Measurements from ENCODE around the gene SNAP47.

The SNAP47 gene

DNA sequence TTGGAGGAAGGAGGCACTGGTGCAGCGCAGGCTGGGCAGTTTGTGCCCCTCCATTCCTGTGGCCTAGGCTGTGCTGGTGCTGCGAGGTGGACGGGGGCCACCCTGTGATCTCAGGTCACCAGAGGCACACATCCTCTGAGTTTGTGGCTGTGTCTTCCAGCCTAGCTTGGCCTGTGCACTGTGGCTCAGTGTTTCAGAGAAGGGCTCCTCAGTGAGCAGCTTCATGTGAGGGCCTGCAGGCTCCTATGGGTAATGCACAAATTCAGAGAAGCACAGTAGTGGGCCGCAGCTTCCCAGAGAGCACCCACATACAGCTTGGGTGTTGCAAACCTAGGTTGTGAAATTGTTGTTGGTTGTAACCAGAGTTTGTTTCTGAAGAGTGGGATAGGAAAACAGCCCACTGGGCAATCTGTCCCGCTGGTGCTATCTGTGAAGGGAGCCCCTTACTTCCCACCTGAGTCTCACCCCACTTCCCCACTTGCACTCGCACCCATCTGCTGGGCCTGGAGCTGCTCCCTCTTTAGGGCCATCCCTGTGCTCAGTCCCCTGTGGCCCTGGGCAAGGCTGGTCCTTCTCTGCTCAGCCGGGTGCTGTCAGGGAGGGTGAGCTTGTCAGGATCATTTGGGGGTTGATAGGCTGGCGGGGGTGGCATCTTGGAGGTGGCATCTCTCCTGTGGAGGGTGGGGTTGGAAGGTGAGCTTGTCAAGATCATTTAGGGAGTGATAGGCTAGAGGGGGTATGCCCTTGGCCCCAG lies 30.2 kb downstream of the SNAP47 start:
- H3K36me3 ChIP-seq (ENCODE audit: low read length): no peaks in the 10 kb centered on the region
- H3K9me2 ChIP-seq (replicated peaks; ENCODE audit: insufficient read depth, low read length): no peaks in the 10 kb centered on the region
- H4K20me1 ChIP-seq (ENCODE audit: low read depth, low read length): no peaks in the 10 kb centered on the region
- H3K79me2 ChIP-seq (ENCODE audit: insufficient read depth, low read length): 0 out of 2 replicates have a peak, but pooled peaks cover 7% of the 10 kb centered on the region
- H2AFZ ChIP-seq (ENCODE audit: low read depth, low read length, severe bottlenecking): no peak overlapping the region
- no peaks in the 10 kb centered on the region for H3K27me3 ChIP-seq (ENCODE audit: low read length)
- H3K9me3 ChIP-seq (ENCODE audit: insufficient read depth, low read length): no peaks in the 10 kb centered on the region
- TF ChIP-seq, protein P1, sequence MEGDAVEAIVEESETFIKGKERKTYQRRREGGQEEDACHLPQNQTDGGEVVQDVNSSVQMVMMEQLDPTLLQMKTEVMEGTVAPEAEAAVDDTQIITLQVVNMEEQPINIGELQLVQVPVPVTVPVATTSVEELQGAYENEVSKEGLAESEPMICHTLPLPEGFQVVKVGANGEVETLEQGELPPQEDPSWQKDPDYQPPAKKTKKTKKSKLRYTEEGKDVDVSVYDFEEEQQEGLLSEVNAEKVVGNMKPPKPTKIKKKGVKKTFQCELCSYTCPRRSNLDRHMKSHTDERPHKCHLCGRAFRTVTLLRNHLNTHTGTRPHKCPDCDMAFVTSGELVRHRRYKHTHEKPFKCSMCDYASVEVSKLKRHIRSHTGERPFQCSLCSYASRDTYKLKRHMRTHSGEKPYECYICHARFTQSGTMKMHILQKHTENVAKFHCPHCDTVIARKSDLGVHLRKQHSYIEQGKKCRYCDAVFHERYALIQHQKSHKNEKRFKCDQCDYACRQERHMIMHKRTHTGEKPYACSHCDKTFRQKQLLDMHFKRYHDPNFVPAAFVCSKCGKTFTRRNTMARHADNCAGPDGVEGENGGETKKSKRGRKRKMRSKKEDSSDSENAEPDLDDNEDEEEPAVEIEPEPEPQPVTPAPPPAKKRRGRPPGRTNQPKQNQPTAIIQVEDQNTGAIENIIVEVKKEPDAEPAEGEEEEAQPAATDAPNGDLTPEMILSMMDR (IDR thresholded peaks at IDR 0.05; ENCODE audit: insufficient read depth, low read length, poor library complexity, severe bottlenecking): no peak
- TF ChIP-seq EZH2phosphoT487 (conservative IDR thresholded peaks at IDR 0.05; ENCODE audit: low read length): no peak
- H3K4me2 ChIP-seq (ENCODE audit: low read depth, low read length, poor library complexity, severe bottlenecking): no peak overlapping the region
- no peak overlapping the region for H3K9ac ChIP-seq (ENCODE audit: low read length)
- H3F3A ChIP-seq (ENCODE audit: insufficient read depth): no peaks in the 10 kb centered on the region
- H3K4me3 ChIP-seq (ENCODE audit: insufficient read depth, low read length, poor library complexity, severe bottlenecking): no peak overlapping the region
- H3K27ac ChIP-seq (ENCODE audit: low read depth, low read length): no peak overlapping the region

DNA sequence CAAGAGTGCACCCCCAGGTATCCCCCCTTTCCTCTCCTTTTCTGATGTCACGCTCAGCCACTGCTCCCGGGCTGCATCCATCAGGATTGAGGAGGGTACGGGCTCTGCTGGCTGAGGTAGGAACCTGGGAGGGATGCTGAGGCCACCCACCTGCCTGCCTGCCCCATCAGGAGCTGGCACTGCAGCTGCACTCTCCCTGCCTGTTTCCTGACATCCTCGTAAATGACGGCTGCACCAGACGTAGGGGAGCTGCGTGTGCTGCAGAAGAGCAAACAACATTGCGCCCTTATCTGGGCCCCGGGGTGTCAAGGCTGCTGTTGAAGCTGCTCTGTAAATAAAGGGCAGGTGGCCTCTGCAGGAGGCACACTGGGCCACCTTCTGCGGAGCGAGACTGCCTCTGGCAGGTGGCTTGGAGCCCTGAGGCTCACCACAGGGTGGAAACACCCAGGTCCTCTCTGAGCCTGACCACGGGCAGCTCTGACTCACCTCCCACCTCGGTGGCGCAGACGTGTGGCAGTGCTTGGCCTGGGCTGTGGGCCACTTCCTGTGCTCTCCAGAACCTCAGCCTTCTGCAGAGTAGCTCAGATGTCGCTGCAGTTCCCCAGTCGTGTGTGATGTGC lies 30.9 kb downstream of the SNAP47 start:
- H3F3A ChIP-seq (ENCODE audit: insufficient read depth): no peaks in the 10 kb centered on the region
- no peak overlapping the region for H3K4me2 ChIP-seq (ENCODE audit: low read depth, low read length, poor library complexity, severe bottlenecking)
- TF ChIP-seq, protein P1 (IDR thresholded peaks at IDR 0.05; ENCODE audit: insufficient read depth, low read length, poor library complexity, severe bottlenecking): no peak
- TF ChIP-seq EZH2phosphoT487 (conservative IDR thresholded peaks at IDR 0.05; ENCODE audit: low read length): no peak
- H3K9me3 ChIP-seq (ENCODE audit: insufficient read depth, low read length): no peaks in the 10 kb centered on the region
- H3K9me2 ChIP-seq (replicated peaks; ENCODE audit: insufficient read depth, low read length): no peaks in the 10 kb centered on the region
- 0 out of 2 replicates have a peak, but pooled peaks cover 7% of the 10 kb centered on the region for H3K79me2 ChIP-seq (ENCODE audit: insufficient read depth, low read length)
- H3K9ac ChIP-seq (ENCODE audit: low read length): no peak overlapping the region
- H2AFZ ChIP-seq (ENCODE audit: low read depth, low read length, severe bottlenecking): no peak overlapping the region
- H4K20me1 ChIP-seq (ENCODE audit: low read depth, low read length): no peaks in the 10 kb centered on the region
- no peak overlapping the region for H3K27ac ChIP-seq (ENCODE audit: low read depth, low read length)
- no peaks in the 10 kb centered on the region for H3K27me3 ChIP-seq (ENCODE audit: low read length)
- no peak overlapping the region for H3K4me3 ChIP-seq (ENCODE audit: insufficient read depth, low read length, poor library complexity, severe bottlenecking)
- no peaks in the 10 kb centered on the region for H3K36me3 ChIP-seq (ENCODE audit: low read length)

DNA sequence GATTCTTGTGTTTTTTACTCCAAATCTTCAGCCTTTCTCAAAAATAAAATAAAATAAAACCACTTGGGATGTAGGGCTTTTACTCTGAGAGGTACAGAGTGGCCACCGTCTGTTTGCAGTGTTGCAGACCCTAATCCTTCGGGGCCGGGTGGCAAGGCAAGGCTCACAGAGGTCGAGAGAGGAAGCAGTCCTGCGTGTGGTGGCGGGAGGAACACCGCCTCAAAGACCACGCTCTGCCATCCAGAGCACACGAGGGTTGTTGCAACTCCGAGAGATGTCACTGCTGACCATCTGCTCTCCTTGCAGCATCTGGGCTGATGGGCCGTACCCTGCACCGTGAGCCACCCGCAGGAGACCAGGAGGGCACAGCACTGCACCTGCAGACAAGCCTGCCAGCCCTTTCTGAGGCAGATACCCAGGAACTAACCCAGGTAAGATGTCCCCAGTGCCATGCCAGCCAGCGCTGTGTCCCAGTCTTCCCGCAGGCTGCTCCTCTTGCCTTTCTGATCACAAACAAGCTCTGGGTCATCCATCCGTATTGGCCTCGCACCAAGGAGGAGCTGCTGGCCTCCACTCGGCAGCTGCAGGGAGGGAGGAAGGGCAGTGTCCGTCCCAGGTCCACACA lies 31.5 kb downstream of the SNAP47 start:
- H3K9ac ChIP-seq (ENCODE audit: low read length): no peak overlapping the region
- 0 out of 2 replicates have a peak, but pooled peaks cover 7% of the 10 kb centered on the region for H3K79me2 ChIP-seq (ENCODE audit: insufficient read depth, low read length)
- H3K27me3 ChIP-seq (ENCODE audit: low read length): no peaks in the 10 kb centered on the region
- H3K4me3 ChIP-seq (ENCODE audit: insufficient read depth, low read length, poor library complexity, severe bottlenecking): no peak overlapping the region
- no peaks in the 10 kb centered on the region for H4K20me1 ChIP-seq (ENCODE audit: low read depth, low read length)
- H3F3A ChIP-seq (ENCODE audit: insufficient read depth): no peaks in the 10 kb centered on the region
- H2AFZ ChIP-seq (ENCODE audit: low read depth, low read length, severe bottlenecking): no peak overlapping the region
- no peaks in the 10 kb centered on the region for H3K9me3 ChIP-seq (ENCODE audit: insufficient read depth, low read length)
- TF ChIP-seq, protein P1 (IDR thresholded peaks at IDR 0.05; ENCODE audit: insufficient read depth, low read length, poor library complexity, severe bottlenecking): no peak
- TF ChIP-seq EZH2phosphoT487 (conservative IDR thresholded peaks at IDR 0.05; ENCODE audit: low read length): no peak
- no peaks in the 10 kb centered on the region for H3K36me3 ChIP-seq (ENCODE audit: low read length)
- H3K4me2 ChIP-seq (ENCODE audit: low read depth, low read length, poor library complexity, severe bottlenecking): no peak overlapping the region
- no peaks in the 10 kb centered on the region for H3K9me2 ChIP-seq (replicated peaks; ENCODE audit: insufficient read depth, low read length)
- H3K27ac ChIP-seq (ENCODE audit: low read depth, low read length): no peak overlapping the region
